Measurements from ENCODE around the gene GALNT2.

GALNT2 gene

GRCh38 chr1:230105245-230105753 lies 38.3 kb downstream of the GALNT2 start:
- peak overlapping the region; percentile 59 for H3K14ac ChIP-seq (ENCODE audit: low read length)
- DNase-seq = no peak
- no peak overlapping the region for H3K9ac ChIP-seq (ENCODE audit: low read length)
- peak overlapping the region; percentile 25 for H2AK5ac ChIP-seq (ENCODE audit: low read length)
- H3K4me3 ChIP-seq (ENCODE audit: low read depth, low read length) = no peak overlapping the region
- peak overlapping the region; percentile 5 for H2BK120ac ChIP-seq (ENCODE audit: insufficient read depth, low read length, poor library complexity)
- H3K36me3 ChIP-seq (ENCODE audit: control insufficient read depth in 1 of 2, insufficient read depth in 2 of 2, low read length in 2 of 2) = no peaks in the 10 kb centered on the region
- peaks cover 9% of the 10 kb centered on the region for H3K79me2 ChIP-seq (ENCODE audit: control insufficient read depth, insufficient read depth, low read length, poor library complexity)
- H3K9me3 ChIP-seq (ENCODE audit: insufficient read depth, low read depth, low read length) = peaks cover 2% of the 10 kb centered on the region
- peak overlapping the region; percentile 55 for H2BK12ac ChIP-seq (ENCODE audit: low read length)
- peak overlapping the region; percentile 53 for H3K27ac ChIP-seq (ENCODE audit: low read depth, low read length)
- WGBS (ENCODE audit: extremely low coverage, insufficient coverage, insufficient read length) = no CpG with 5 or more reads among the region's 12 CpGs
- H3K79me1 ChIP-seq (ENCODE audit: low read length) = peaks cover 19% of the 10 kb centered on the region
- H4K91ac ChIP-seq (ENCODE audit: low read depth, low read length) = peak overlapping the region; percentile 82
- H2AFZ ChIP-seq (ENCODE audit: insufficient read depth, low read length, poor library complexity) = no peak overlapping the region
- peaks cover 38 to 57% of the 10 kb centered on the region in 2 experiments for H3K4me1 ChIP-seq (ENCODE audit: control insufficient read depth in 1 of 2, insufficient read depth in 2 of 2, low read length in 2 of 2)
- no peaks in the 10 kb centered on the region for H3K27me3 ChIP-seq (ENCODE audit: insufficient read depth, low read length)
- peak overlapping the region; percentile 6 for H3K23ac ChIP-seq (ENCODE audit: low read length)
- H3K4me2 ChIP-seq (ENCODE audit: low read length) = peak overlapping the region; percentile 1
- H4K8ac ChIP-seq (ENCODE audit: low read depth, low read length) = peak overlapping the region; percentile 33
- no peak overlapping the region for H2BK5ac ChIP-seq (ENCODE audit: low read depth, low read length, poor library complexity)
- peak overlapping the region; percentile 58 for H3K4ac ChIP-seq (ENCODE audit: low read depth, low read length)
- peak overlapping the region; percentile 13 for H3K18ac ChIP-seq (ENCODE audit: low read length)
- H4K12ac ChIP-seq (ENCODE audit: low read depth, low read length) = no peak overlapping the region

GRCh38 chr1:230105754-230106625 lies 39.0 kb downstream of the GALNT2 start:
- peak overlapping the region; percentile 58 for H3K4ac ChIP-seq (ENCODE audit: low read depth, low read length)
- no peaks in the 10 kb centered on the region for H3K27me3 ChIP-seq (ENCODE audit: insufficient read depth, low read length)
- DNase-seq = peak; percentile 71 to 94
- H3K36me3 ChIP-seq (ENCODE audit: control insufficient read depth in 1 of 2, insufficient read depth in 2 of 2, low read length in 2 of 2) = peaks cover 0 to 1% of the 10 kb centered on the region in 2 experiments
- H3K23ac ChIP-seq (ENCODE audit: low read length) = no peak overlapping the region
- WGBS (ENCODE audit: extremely low coverage, insufficient coverage, insufficient read length) = no CpG with 5 or more reads among the region's 10 CpGs
- H3K4me1 ChIP-seq (ENCODE audit: control insufficient read depth in 1 of 2, insufficient read depth in 2 of 2, low read length in 2 of 2) = peaks cover 41 to 61% of the 10 kb centered on the region in 2 experiments
- H3K4me2 ChIP-seq (ENCODE audit: low read length) = no peak overlapping the region
- H2AFZ ChIP-seq (ENCODE audit: insufficient read depth, low read length, poor library complexity) = no peak overlapping the region
- no peak overlapping the region for H4K12ac ChIP-seq (ENCODE audit: low read depth, low read length)
- H2AK5ac ChIP-seq (ENCODE audit: low read length) = peak overlapping the region; percentile 25
- peak overlapping the region; percentile 82 for H4K91ac ChIP-seq (ENCODE audit: low read depth, low read length)
- peaks cover 19% of the 10 kb centered on the region for H3K79me1 ChIP-seq (ENCODE audit: low read length)
- peaks cover 3% of the 10 kb centered on the region for H3K9me3 ChIP-seq (ENCODE audit: insufficient read depth, low read depth, low read length)
- no peak overlapping the region for H2BK12ac ChIP-seq (ENCODE audit: low read length)
- peak overlapping the region; percentile 5 for H2BK120ac ChIP-seq (ENCODE audit: insufficient read depth, low read length, poor library complexity)
- H3K27ac ChIP-seq (ENCODE audit: low read depth, low read length) = peak overlapping the region; percentile 53
- no peak overlapping the region for H2BK5ac ChIP-seq (ENCODE audit: low read depth, low read length, poor library complexity)
- H4K8ac ChIP-seq (ENCODE audit: low read depth, low read length) = peak overlapping the region; percentile 33
- H3K18ac ChIP-seq (ENCODE audit: low read length) = peak overlapping the region; percentile 28
- peak overlapping the region; percentile 59 for H3K14ac ChIP-seq (ENCODE audit: low read length)
- H3K9ac ChIP-seq (ENCODE audit: low read length) = no peak overlapping the region
- no peak overlapping the region for H3K4me3 ChIP-seq (ENCODE audit: low read depth, low read length)
- H3K79me2 ChIP-seq (ENCODE audit: control insufficient read depth, insufficient read depth, low read length, poor library complexity) = peaks cover 9% of the 10 kb centered on the region

GRCh38 chr1:230107941-230108340 lies 40.9 kb downstream of the GALNT2 start:
- H4K12ac ChIP-seq (ENCODE audit: low read depth, low read length) = no peak overlapping the region
- peak overlapping the region; percentile 45 for H3K4ac ChIP-seq (ENCODE audit: low read depth, low read length)
- no peaks in the 10 kb centered on the region for H3K27me3 ChIP-seq (ENCODE audit: insufficient read depth, low read length)
- no peak overlapping the region for H2BK120ac ChIP-seq (ENCODE audit: insufficient read depth, low read length, poor library complexity)
- peaks cover 0 to 3% of the 10 kb centered on the region in 2 experiments for H3K36me3 ChIP-seq (ENCODE audit: control insufficient read depth in 1 of 2, insufficient read depth in 2 of 2, low read length in 2 of 2)
- no peak overlapping the region for H2BK5ac ChIP-seq (ENCODE audit: low read depth, low read length, poor library complexity)
- no peak for DNase-seq
- H3K9me3 ChIP-seq (ENCODE audit: insufficient read depth, low read depth, low read length) = peaks cover 4% of the 10 kb centered on the region
- no peak overlapping the region for H3K4me3 ChIP-seq (ENCODE audit: low read depth, low read length)
- H3K9ac ChIP-seq (ENCODE audit: low read length) = no peak overlapping the region
- no peak overlapping the region for H3K23ac ChIP-seq (ENCODE audit: low read length)
- peaks cover 54 to 71% of the 10 kb centered on the region in 2 experiments for H3K4me1 ChIP-seq (ENCODE audit: control insufficient read depth in 1 of 2, insufficient read depth in 2 of 2, low read length in 2 of 2)
- H3K79me1 ChIP-seq (ENCODE audit: low read length) = peaks cover 19% of the 10 kb centered on the region
- H3K18ac ChIP-seq (ENCODE audit: low read length) = peak overlapping the region; percentile 67
- no peak overlapping the region for H3K4me2 ChIP-seq (ENCODE audit: low read length)
- no CpG with 5 or more reads among the region's 6 CpGs for WGBS (ENCODE audit: extremely low coverage, insufficient coverage, insufficient read length)
- H3K14ac ChIP-seq (ENCODE audit: low read length) = peak overlapping the region; percentile 20
- no peak overlapping the region for H2BK12ac ChIP-seq (ENCODE audit: low read length)
- H4K8ac ChIP-seq (ENCODE audit: low read depth, low read length) = no peak overlapping the region
- H2AFZ ChIP-seq (ENCODE audit: insufficient read depth, low read length, poor library complexity) = no peak overlapping the region
- H3K27ac ChIP-seq (ENCODE audit: low read depth, low read length) = no peak overlapping the region
- peaks cover 11% of the 10 kb centered on the region for H3K79me2 ChIP-seq (ENCODE audit: control insufficient read depth, insufficient read depth, low read length, poor library complexity)
- H4K91ac ChIP-seq (ENCODE audit: low read depth, low read length) = peak overlapping the region; percentile 30
- H2AK5ac ChIP-seq (ENCODE audit: low read length) = peak overlapping the region; percentile 38

- Histone ChIP-seq H3K14ac (ENCODE audit: low read length) (no peak overlapping the region), H4K8ac (ENCODE audit: low read depth, low read length) (no peak overlapping the region), H3K79me1 (ENCODE audit: low read length) (peaks cover 19% of the 10 kb centered on the region), H3K23ac (ENCODE audit: low read length) (no peak overlapping the region), H4K12ac (ENCODE audit: low read depth, low read length) (no peak overlapping the region), H3K79me2 (ENCODE audit: control insufficient read depth, insufficient read depth, low read length, poor library complexity) (peaks cover 11% of the 10 kb centered on the region), H3K27ac (ENCODE audit: low read depth, low read length) (no peak overlapping the region), H3K18ac (ENCODE audit: low read length) (peak overlapping the region; percentile 34), H3K27me3 (ENCODE audit: insufficient read depth, low read length) (no peaks in the 10 kb centered on the region), H3K36me3 (ENCODE audit: control insufficient read depth in 1 of 2, insufficient read depth in 2 of 2, low read length in 2 of 2) (peaks cover 0 to 6% of the 10 kb centered on the region in 2 experiments), H2AFZ (ENCODE audit: insufficient read depth, low read length, poor library complexity) (no peak overlapping the region), H2BK5ac (ENCODE audit: low read depth, low read length, poor library complexity) (no peak overlapping the region), H3K4me2 (ENCODE audit: low read length) (no peak overlapping the region), H3K4me1 (ENCODE audit: control insufficient read depth in 1 of 2, insufficient read depth in 2 of 2, low read length in 2 of 2) (peaks cover 58 to 75% of the 10 kb centered on the region in 2 experiments), H2BK12ac (ENCODE audit: low read length) (no peak overlapping the region), H2AK5ac (ENCODE audit: low read length) (no peak overlapping the region), H3K9me3 (ENCODE audit: insufficient read depth, low read depth, low read length) (peaks cover 4% of the 10 kb centered on the region), H3K4ac (ENCODE audit: low read depth, low read length) (no peak overlapping the region), H4K91ac (ENCODE audit: low read depth, low read length) (no peak overlapping the region), H3K9ac (ENCODE audit: low read length) (no peak overlapping the region), H2BK120ac (ENCODE audit: insufficient read depth, low read length, poor library complexity) (no peak overlapping the region), H3K4me3 (ENCODE audit: low read depth, low read length) (no peak overlapping the region)
- WGBS (ENCODE audit: extremely low coverage, insufficient coverage, insufficient read length) = no CpG with 5 or more reads among the region's 12 CpGs
- DNase-seq = no peak
These were observed 41.5 kb downstream of the GALNT2 start for GRCh38 chr1:230108580-230108979.

All from trophoblast cell (in vitro differentiated cells and primary cell).